ENCODE results near the gene PPM1H.

Gene PPM1H

GRCh38 chr12:62625228-62625627, 309.7 kb downstream of the PPM1H start:
- ATAC-seq (ENCODE audit: insufficient read depth, low read depth) = peak; percentile 48; the same call in 2 of the 3 replicates
- Histone ChIP-seq H3K27ac (ENCODE audit: low read length) (no peak overlapping the region), H2AFZ (ENCODE audit: low read depth, low read length) (no peak overlapping the region)

GRCh38 chr12:62622177-62622576, 312.8 kb downstream of the PPM1H start:
- Histone ChIP-seq H3K79me2 (ENCODE audit: insufficient read depth, low read length) (no peaks in the 10 kb centered on the region), H3K9me3 (ENCODE audit: insufficient read depth, low read length, severe bottlenecking) (no peaks in the 10 kb centered on the region), H3K27ac (ENCODE audit: low read length) (no peak overlapping the region)

More at GRCh38 chr12:62625228-62625627, 309.7 kb downstream of the PPM1H start:
- Histone ChIP-seq H3K4me1 (ENCODE audit: insufficient read depth, low read length) (no peaks in the 10 kb centered on the region), H3K27me3 (ENCODE audit: insufficient read depth, low read length, poor library complexity) (no peaks in the 10 kb centered on the region), H3K79me2 (ENCODE audit: insufficient read depth, low read length) (no peaks in the 10 kb centered on the region), H3K36me3 (ENCODE audit: insufficient read depth, low read length) (no peaks in the 10 kb centered on the region), H3K9ac (ENCODE audit: low read depth, low read length) (no peak overlapping the region), H3K4me3 (ENCODE audit: low read depth in 1 of 2, low read length in 2 of 2) (no peak overlapping the region), H4K20me1 (ENCODE audit: insufficient read depth, low read length) (no peaks in the 10 kb centered on the region), H3K9me3 (ENCODE audit: insufficient read depth, low read length, severe bottlenecking) (no peaks in the 10 kb centered on the region), H3K4me2 (ENCODE audit: insufficient read depth, low read length) (no peak overlapping the region)
- DNase-seq = no peak
- no peak for TF ChIP-seq CTCF (IDR thresholded peaks at IDR 0.05; ENCODE audit: borderline replicate concordance, extremely low read depth, low read length, poor library complexity, severe bottlenecking)
- no peak for TF ChIP-seq EZH2 (IDR thresholded peaks at IDR 0.05; ENCODE audit: borderline replicate concordance, low read depth, low read length, severe bottlenecking)

GRCh38 chr12:62621101-62621638, 313.8 kb downstream of the PPM1H start:
- no peaks in the 10 kb centered on the region for H3K9me3 ChIP-seq (ENCODE audit: insufficient read depth, low read length, severe bottlenecking)
- no peaks in the 10 kb centered on the region for H3K27me3 ChIP-seq (ENCODE audit: insufficient read depth, low read length, poor library complexity)

More at GRCh38 chr12:62622177-62622576, 312.8 kb downstream of the PPM1H start:
- Histone ChIP-seq H3K36me3 (ENCODE audit: insufficient read depth, low read length) (no peaks in the 10 kb centered on the region), H3K9ac (ENCODE audit: low read depth, low read length) (no peak overlapping the region), H3K4me2 (ENCODE audit: insufficient read depth, low read length) (no peak overlapping the region), H2AFZ (ENCODE audit: low read depth, low read length) (no peak overlapping the region), H3K27me3 (ENCODE audit: insufficient read depth, low read length, poor library complexity) (no peaks in the 10 kb centered on the region), H3K4me1 (ENCODE audit: insufficient read depth, low read length) (no peaks in the 10 kb centered on the region), H3K4me3 (ENCODE audit: low read depth in 1 of 2, low read length in 2 of 2) (no peak overlapping the region), H4K20me1 (ENCODE audit: insufficient read depth, low read length) (no peaks in the 10 kb centered on the region)
- DNase-seq (no peak), ATAC-seq (ENCODE audit: insufficient read depth, low read depth) (peak; percentile 42; the same call in 1 of the 3 replicates)
- TF ChIP-seq CTCF (IDR thresholded peaks at IDR 0.05; ENCODE audit: borderline replicate concordance, extremely low read depth, low read length, poor library complexity, severe bottlenecking) = no peak
- TF ChIP-seq EZH2 (IDR thresholded peaks at IDR 0.05; ENCODE audit: borderline replicate concordance, low read depth, low read length, severe bottlenecking) = no peak

More at GRCh38 chr12:62621101-62621638, 313.8 kb downstream of the PPM1H start:
- Histone ChIP-seq H3K36me3 (ENCODE audit: insufficient read depth, low read length) (no peaks in the 10 kb centered on the region), H3K79me2 (ENCODE audit: insufficient read depth, low read length) (no peaks in the 10 kb centered on the region), H3K27ac (ENCODE audit: low read length) (no peak overlapping the region), H2AFZ (ENCODE audit: low read depth, low read length) (no peak overlapping the region), H3K9ac (ENCODE audit: low read depth, low read length) (no peak overlapping the region), H3K4me3 (ENCODE audit: low read depth in 1 of 2, low read length in 2 of 2) (no peak overlapping the region), H4K20me1 (ENCODE audit: insufficient read depth, low read length) (no peaks in the 10 kb centered on the region), H3K4me2 (ENCODE audit: insufficient read depth, low read length) (no peak overlapping the region), H3K4me1 (ENCODE audit: insufficient read depth, low read length) (no peaks in the 10 kb centered on the region)
- DNase-seq (no peak), ATAC-seq (ENCODE audit: insufficient read depth, low read depth) (no peak)
- TF ChIP-seq EZH2 (IDR thresholded peaks at IDR 0.05; ENCODE audit: borderline replicate concordance, low read depth, low read length, severe bottlenecking) = no peak
- TF ChIP-seq CTCF (IDR thresholded peaks at IDR 0.05; ENCODE audit: borderline replicate concordance, extremely low read depth, low read length, poor library complexity, severe bottlenecking) = no peak
